Activated CD4-positive, alpha-beta T cell treated with anti-CD3 and anti-CD28 coated beads, Interleukin-10, Interleukin-2, amounts not matched to agents 100 ng/mL and 50 ng/mL, durations not matched to agents 16 hours and 8 hours (primary cell): ENCODE data around the gene CXCR3.
"Not testable (repeated sequence)": the region's sequence is repeated elsewhere in the genome, so short reads cannot be mapped to it uniquely, and the experiment has no call there.

Source experiments
- DNase-seq: peaks from one replicate; pipeline ENCODE4 v3.0.0-alpha.2; 2020

Gene CXCR3

DNA sequence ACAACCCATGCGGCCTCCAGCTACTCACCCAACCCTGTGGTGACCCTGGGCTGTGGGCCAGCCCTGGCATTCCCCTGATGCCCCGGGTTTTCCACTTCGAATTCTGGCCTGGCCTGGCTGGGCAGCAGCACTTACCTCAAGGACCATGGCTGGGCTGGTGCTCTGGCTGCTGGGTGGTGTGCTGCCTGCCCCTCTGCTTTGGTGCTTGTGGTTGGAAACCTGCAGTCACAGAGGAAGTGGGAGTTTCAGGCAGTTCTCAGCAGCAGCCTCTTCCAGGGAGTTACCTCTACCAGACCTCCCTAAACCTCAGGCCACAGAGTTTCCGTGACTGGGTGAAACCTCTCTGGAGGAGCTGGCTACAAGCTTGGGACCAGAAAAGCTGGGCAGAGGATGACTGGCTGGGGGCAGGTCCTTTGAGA lies at the start of gene CXCR3:
TSS of gene CXCR3 (minus strand) at position 209 of the 419 bp plus-strand sequence. CDS start at position 147, 62 bp downstream.
- DNase-seq = peak; percentile 93

DNA sequence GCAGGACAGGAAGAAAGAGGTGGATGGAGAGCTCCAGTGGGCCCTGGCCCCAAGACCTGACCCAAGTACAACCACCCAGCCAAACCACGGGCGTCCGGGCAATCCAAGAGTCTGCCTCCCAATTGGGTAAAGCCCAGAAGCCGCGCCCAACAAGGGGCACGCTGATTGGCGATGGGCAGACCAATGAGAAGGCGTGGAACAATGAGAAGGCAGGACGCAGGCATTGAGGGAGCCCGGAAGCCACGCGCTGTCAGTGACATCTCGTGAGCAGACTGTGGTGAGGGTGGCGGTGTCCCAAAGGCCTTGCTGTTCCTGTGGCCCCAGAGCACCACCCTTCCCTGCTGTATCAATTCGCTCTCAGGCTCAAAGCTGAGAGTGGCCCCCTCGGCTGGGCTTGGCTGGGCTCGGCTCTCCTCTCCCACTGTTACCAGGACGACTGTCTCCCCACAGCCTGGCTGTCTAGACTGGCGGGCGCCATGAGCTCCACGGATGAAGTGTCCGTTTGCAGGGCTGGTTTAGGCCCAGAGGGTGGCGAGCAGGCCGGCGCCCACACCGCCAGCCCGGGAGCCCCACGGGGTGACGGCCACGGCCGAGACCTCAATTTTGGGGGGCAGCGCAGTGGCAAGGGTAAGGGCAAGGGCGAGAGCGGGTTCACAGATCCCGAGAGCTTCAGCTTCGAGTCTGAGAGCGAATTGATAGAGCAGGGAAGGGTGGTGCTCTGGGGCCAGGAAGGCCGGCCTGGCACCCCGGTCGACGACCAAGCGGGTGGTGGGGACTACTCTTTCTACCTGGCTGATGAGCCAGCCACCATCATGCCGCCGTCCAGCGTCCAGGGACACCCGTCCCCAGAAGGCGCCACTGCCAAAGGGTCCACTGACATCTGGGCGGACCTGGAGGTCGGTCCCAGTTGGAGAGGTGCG lies 49.3 kb upstream of the CXCR3 start, which contains the start of gene LOC101059915:
TSS of gene LOC101059915 (plus strand) at position 219 of the 920 bp plus-strand sequence.
- DNase-seq = no peak

GRCh38 chrX:71666240-71667223 lies 48.2 kb upstream of the CXCR3 start:
- no peak for DNase-seq

- DNase-seq = no peak
These were observed 47.4 kb upstream of the CXCR3 start for GRCh38 chrX:71665747-71666146.

DNA sequence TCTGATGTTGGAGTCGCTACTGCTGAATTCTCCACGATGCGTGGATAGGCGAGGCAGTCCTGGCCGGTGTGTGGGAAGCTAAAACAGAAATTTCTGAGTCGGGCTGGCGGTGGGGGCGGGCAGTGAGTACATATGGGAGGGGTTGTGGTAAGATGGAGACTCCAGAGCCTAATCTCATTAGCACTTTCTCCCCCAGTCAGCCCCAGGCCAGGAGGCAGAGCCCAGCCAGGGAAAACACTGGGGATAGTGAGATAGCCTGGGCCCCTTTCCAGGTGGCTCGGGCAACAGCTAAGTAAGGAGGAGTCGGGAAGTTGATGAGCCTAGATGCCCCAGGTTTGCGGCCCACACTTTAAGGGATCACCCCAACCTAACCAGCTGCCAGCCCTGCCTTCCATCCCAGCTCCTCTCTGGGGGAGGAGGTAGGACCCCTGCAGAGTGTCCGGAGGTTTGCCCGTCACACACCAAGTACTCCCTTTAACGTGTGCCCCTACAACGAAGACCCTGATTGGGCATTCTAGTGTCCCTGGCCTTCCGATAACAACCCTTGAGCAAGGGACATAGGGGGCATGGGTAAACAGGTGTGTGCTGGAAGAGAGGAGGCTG lies 46.7 kb upstream of the CXCR3 start:
- no peak for DNase-seq

DNA sequence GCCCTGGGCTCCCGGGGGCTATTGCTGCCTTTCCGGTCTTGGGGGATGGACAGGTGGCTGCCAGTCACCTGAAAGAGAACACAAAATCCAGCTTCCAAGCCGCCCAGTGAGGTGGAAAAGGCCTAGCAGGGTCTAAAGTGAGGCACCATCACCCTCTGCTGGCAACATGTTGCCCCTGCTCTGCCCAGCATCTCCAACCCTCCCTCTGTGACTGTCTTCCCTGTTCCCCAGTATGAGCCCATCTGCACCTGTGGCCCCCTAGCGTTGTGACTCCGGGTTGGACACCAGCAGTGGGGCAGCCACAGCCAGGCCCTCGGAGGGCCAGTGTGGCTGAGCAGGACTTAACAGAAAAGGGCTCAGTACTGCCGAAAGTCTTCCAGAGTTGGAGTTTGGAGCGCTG lies 45.9 kb upstream of the CXCR3 start:
- peak; percentile 43 for DNase-seq

DNA sequence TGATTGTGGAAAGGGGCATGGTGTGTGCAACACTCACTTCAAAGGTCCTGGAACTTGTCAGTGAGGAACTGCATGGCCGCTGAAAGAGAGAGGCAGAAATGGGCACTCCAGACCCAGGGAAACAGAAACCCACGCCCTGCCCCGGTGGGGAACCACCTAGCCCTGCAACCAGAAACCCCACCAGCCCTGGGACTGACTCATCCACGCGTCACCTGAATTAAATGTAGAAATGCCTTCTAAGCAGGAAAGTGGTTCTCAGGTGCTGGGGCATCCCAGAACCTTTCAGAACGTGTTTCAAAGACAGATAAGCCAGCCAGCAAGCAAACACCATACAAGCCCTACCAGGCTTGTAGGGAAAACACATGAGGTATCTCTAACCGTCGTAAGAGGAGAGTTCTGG lies 44.9 kb upstream of the CXCR3 start:
- DNase-seq = peak; percentile 54

GRCh38 chrX:71662654-71663053 lies 44.3 kb upstream of the CXCR3 start:
- DNase-seq = peak; percentile 27

DNA sequence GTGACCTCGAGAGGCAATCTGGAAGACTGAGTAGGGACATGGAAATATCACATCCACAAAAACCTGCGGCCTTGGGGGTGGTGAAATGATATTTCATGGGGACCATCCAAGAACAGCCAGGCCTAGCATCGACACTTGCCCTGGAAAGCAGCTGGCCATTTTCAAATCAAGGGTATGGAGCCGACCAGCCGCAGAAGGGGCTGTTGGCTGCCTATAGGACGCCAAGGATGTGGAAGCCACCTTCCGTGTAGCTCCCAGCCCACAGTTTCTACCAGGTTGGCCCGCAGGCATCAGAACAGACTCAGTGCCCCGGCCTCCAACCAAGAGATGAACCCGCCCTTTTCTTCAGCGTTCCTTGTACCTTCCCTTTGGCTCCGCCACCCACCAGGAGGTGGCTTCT lies 43.6 kb upstream of the CXCR3 start:
- DNase-seq = no peak

DNA sequence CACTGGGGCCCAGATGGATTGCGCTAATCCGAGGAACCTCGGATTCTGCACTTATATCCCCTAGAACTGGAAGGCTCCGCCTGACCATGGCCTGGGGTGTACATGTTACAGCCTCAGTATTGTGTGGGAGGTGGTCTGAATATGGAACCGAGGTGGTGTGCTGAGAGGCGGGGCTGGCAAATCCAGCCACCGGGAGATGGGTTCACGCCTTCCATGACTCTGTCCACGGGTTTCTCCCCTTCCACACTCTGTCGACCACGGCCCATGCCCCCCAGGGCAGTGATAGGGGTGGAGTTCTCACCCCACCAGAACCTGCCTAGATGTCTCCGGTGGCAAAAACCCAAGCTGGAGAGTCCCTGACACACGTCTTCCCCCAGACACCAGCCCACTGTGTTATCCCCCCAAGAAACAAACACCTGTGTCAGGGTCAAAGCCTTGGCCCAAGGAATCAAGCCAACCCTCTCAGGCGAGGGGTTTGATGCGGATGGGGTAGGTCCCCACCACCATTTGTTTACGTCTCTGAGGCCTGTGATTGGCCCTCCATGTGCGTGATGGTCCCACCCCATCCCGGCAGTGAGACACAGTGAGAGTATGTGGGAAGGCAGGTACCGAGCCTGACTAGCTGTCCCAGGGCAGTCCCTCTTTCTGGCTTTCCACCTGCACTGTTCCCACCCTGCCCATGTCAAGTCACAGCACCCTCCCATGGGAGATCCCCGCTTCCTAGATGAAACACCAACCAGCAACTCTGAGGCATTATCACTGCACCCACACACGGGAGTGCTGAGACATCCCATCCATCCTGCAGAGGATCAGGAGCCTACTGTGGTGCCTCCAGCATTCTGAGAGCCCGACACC lies 42.5 kb upstream of the CXCR3 start:
- no peak for DNase-seq

DNA sequence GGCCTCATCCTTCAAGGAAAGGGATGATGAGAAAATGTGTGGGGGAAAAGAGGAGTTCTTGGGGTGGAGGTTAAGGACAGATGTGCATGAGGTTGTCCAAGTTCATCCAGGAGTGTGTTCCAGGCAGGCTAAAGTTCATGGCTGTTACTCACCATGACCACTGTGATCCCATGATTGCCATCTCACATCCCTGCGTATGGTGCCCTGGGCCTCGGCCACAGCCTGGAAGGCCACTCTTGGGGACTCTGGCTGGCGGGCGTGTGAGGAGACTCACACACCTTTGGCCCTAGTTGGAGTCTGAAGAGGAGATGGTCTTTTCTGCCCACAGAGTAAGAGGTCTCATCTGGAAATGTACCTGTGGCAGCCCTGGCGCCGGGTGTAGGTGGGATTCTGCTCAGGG lies 41.6 kb upstream of the CXCR3 start:
- no peak for DNase-seq

DNA sequence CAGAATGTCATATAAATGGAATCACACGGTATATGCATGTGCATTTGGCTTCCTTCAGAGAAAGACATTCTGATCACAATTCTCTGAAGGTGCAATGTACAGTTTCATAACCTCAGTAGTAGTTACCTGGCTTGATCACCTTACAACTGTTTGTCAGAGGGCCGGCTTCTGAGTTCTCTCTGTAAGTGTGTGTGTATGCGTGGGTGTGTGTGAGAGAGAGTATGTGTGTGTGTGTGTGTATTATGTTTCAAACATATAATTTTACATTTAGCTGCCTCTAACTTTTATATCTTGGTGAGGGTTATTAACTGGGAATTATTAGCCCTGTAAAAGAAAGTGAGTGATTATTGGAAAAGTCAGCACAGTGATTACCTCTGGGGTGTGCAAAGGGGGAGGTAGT lies 41.0 kb upstream of the CXCR3 start:
- DNase-seq = no peak

- DNase-seq = no peak
These were observed 39.0 kb upstream of the CXCR3 start for GRCh38 chrX:71657267-71657666.

DNA sequence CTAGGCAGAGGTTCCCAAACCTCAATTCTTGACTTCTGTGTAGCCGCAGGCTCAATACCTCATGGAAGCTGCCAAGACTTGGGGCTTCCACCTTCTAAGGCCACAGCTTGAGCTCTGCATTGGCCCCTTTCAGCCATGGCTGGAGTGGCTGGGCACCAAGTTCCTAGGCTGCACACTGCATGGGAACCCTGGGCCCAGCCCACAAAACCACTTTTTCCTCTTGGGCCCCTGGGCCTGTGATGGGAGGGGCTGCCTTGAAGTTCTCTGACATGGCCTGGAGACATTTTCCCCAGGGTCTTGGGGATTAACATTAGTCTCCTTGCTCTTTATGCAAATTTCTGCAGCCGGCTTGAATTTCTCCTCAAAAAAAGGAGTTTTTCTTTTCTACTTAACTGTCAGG lies 35.0 kb upstream of the CXCR3 start:
- no peak for DNase-seq

- peak; percentile 71 for DNase-seq
These were observed 34.1 kb upstream of the CXCR3 start for GRCh38 chrX:71652405-71652804.

- peak; percentile 55 for DNase-seq
These were observed 32.1 kb upstream of the CXCR3 start for GRCh38 chrX:71650333-71650969.

- DNase-seq = not testable (repeated sequence)
These were observed 26.1 kb upstream of the CXCR3 start for GRCh38 chrX:71644406-71644805.

GRCh38 chrX:71640002-71640401 lies 21.7 kb upstream of the CXCR3 start:
- no peak for DNase-seq

- DNase-seq = peak; percentile 36
These were observed 20.1 kb upstream of the CXCR3 start for GRCh38 chrX:71638409-71638808.

DNA sequence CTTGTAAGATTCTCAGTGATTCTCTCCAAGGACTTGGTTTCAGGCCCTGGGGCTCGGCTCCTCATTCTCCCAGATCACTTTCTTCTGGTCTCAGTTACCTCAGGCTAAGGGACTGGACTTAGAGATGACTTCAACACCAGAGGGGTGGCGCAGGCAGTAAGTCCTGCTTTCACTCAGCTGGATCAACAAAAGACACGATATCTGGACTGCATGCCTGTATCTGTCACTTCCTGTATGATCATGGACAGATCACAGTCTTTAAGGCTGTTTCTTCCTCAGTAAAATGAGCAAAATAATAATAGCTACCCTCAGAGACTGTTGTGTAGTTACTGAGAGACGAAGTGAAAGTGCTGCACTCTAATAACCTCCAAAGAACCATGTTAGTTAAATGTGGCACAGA lies 19.5 kb upstream of the CXCR3 start:
- peak; percentile 54 for DNase-seq

DNA sequence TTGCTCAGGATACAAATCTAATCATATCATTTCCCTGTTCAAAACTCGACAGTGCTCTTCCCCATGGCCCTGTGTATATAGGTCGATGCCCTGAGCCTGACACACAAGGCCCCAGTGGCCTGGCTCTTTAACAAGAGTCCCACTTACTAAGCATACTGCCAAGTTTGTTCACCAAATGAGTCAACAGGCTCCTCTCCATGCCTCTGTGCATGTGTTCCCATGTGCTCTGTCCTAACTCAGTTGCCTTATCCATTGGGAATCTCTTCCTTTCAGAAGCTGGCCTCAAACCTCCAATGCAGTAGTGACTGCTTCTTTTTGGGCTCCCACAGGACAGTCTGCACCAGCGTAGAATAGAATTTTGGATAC lies 18.9 kb upstream of the CXCR3 start:
- DNase-seq = no peak
